ENCODE results near the gene PTDSS2. TPM values are rescaled to one million over a fixed set of nuclear protein-coding genes. Genes with fewer than 3 reads are reported as not detected.

PTDSS2 gene
- total and polyA plus RNA-seq, 2 donors (not counting 1 experiment from before 2014, with no cell fraction given): 22.1 to 29.0 TPM

DNA sequence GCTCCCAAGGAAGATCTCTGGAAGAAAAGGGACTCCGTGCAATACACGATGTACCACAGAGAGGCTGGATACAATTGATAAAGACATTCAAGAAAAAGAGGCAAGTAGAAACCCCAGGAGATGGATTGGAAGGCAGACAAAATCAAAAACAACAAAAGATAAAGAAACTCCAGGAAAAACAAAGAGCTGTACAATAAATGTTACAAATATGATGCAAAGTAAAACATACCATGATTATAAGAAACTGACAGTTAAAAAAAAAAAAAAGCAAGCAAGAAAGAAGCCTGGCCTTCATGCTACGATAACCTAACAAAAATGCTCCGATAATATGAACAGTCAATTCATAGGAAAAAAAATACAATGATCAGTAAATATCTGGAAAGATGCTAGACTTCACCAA, 24.8 kb upstream of the PTDSS2 start:
- H3K27me3 ChIP-seq (replicated peaks in 1 of 4; ENCODE audit: control extremely low read depth in 1 of 4, control insufficient read depth in 3 of 4, insufficient read depth in 4 of 4, low read length in 3 of 4): no peaks in the 10 kb centered on the region
- ChIA-PET POLR2A (no interaction called here), CTCF (no interaction called here)
- H3K9ac ChIP-seq (ENCODE audit: low read length): no peak overlapping the region
- intact Hi-C loops (cut with micrococcal nuclease): no loop called here
- no peaks in the 10 kb centered on the region for H3K36me3 ChIP-seq (replicated peaks in 1 of 2; ENCODE audit: control extremely low read depth in 1 of 2, control insufficient read depth in 1 of 2, extremely low read depth in 1 of 2, insufficient read depth in 2 of 2, low read length in 1 of 2)
- ATAC-seq (ENCODE audit: low read depth) (no peak), DNase-seq (no peak)
- Mint-ChIP-seq H3K4me1 (no peaks in the 10 kb centered on the region), H3K4me3 (no peak overlapping the region), H3K27ac (no peak overlapping the region), H3K9me3 (ENCODE audit: insufficient read depth) (no peaks in the 10 kb centered on the region), H3K27me3 (no peaks in the 10 kb centered on the region)
- H3K4me1 ChIP-seq (ENCODE audit: control insufficient read depth in 2 of 2, insufficient read depth in 2 of 2, low read length in 2 of 2): no peaks in the 10 kb centered on the region
- H3K27ac ChIP-seq (ENCODE audit: low read length in 2 of 2): no peak overlapping the region
- no peak overlapping the region for H3K4me3 ChIP-seq (ENCODE audit: control extremely low read depth in 1 of 5, extremely low read depth in 1 of 5, insufficient read depth in 1 of 5, low read depth in 2 of 5, low read length in 4 of 5)
- H3K9me3 ChIP-seq (ENCODE audit: control extremely low read depth in 1 of 3, control insufficient read depth in 2 of 3, insufficient read depth in 1 of 3, low read length in 2 of 3): peaks cover 0 to 9% (median 0%) of the 10 kb centered on the region in 3 donors
- H2AFZ ChIP-seq (ENCODE audit: insufficient read depth, low read depth, low read length, poor library complexity, severe bottlenecking): no peak overlapping the region
- H3K79me2 ChIP-seq (ENCODE audit: control insufficient read depth, insufficient read depth, low read length): no peaks in the 10 kb centered on the region
- no peaks in the 10 kb centered on the region for H4K20me1 ChIP-seq (ENCODE audit: control insufficient read depth, insufficient read depth, low read length, poor library complexity, severe bottlenecking)
- TF ChIP-seq, protein P1, sequence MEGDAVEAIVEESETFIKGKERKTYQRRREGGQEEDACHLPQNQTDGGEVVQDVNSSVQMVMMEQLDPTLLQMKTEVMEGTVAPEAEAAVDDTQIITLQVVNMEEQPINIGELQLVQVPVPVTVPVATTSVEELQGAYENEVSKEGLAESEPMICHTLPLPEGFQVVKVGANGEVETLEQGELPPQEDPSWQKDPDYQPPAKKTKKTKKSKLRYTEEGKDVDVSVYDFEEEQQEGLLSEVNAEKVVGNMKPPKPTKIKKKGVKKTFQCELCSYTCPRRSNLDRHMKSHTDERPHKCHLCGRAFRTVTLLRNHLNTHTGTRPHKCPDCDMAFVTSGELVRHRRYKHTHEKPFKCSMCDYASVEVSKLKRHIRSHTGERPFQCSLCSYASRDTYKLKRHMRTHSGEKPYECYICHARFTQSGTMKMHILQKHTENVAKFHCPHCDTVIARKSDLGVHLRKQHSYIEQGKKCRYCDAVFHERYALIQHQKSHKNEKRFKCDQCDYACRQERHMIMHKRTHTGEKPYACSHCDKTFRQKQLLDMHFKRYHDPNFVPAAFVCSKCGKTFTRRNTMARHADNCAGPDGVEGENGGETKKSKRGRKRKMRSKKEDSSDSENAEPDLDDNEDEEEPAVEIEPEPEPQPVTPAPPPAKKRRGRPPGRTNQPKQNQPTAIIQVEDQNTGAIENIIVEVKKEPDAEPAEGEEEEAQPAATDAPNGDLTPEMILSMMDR (IDR thresholded peaks at IDR 0.05): no peak
- no peak for TF ChIP-seq EZH2 (IDR thresholded peaks at IDR 0.05; ENCODE audit: borderline replicate concordance, insufficient read depth, low read depth, low read length, poor library complexity, severe bottlenecking)
- H3K4me2 ChIP-seq (replicated peaks; ENCODE audit: low read depth, low read length, poor library complexity, severe bottlenecking): no peak overlapping the region
- WGBS (ENCODE audit: insufficient coverage): 67% methylated on average over 2 of the region's 4 CpGs

DNA sequence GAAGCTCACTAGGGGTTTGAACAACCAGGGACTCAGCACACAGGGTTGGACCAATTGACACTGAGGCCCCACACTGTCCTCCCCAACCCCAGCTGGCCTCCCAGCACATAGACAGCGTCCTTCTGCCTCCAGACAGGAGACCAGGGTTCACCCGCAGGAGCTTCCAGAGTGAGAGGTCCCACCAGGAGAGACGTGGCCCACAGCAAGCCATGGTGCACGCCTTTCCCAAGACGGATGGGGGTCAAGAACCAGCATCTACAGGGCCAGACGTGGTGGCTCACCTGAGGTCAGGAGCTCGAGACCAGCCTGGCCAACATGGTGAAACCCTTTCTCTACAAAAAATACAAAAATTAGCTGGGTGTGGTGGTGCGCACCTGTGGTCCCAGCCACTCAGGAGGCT, 23.2 kb upstream of the PTDSS2 start:
- DNase-seq (no peak), ATAC-seq (ENCODE audit: low read depth) (no peak)
- H3K4me3 Mint-ChIP-seq: no peak overlapping the region
- Histone ChIP-seq H2AFZ (ENCODE audit: insufficient read depth, low read depth, low read length, poor library complexity, severe bottlenecking) (no peak overlapping the region), H3K79me2 (ENCODE audit: control insufficient read depth, insufficient read depth, low read length) (no peaks in the 10 kb centered on the region), H3K4me1 (ENCODE audit: control insufficient read depth in 2 of 2, insufficient read depth in 2 of 2, low read length in 2 of 2) (no peaks in the 10 kb centered on the region), H3K4me2 (replicated peaks; ENCODE audit: low read depth, low read length, poor library complexity, severe bottlenecking) (no peak overlapping the region), H3K9ac (ENCODE audit: low read length) (no peak overlapping the region), H3K9me3 (ENCODE audit: control extremely low read depth in 1 of 3, control insufficient read depth in 2 of 3, insufficient read depth in 1 of 3, low read length in 2 of 3) (peaks cover 0 to 9% (median 0%) of the 10 kb centered on the region in 3 donors), H4K20me1 (ENCODE audit: control insufficient read depth, insufficient read depth, low read length, poor library complexity, severe bottlenecking) (no peaks in the 10 kb centered on the region), H3K27me3 (replicated peaks in 1 of 4; ENCODE audit: control extremely low read depth in 1 of 4, control insufficient read depth in 3 of 4, insufficient read depth in 4 of 4, low read length in 3 of 4) (no peaks in the 10 kb centered on the region), H3K36me3 (replicated peaks in 1 of 2; ENCODE audit: control extremely low read depth in 1 of 2, control insufficient read depth in 1 of 2, extremely low read depth in 1 of 2, insufficient read depth in 2 of 2, low read length in 1 of 2) (no peaks in the 10 kb centered on the region), H3K4me3 (ENCODE audit: control extremely low read depth in 1 of 5, extremely low read depth in 1 of 5, insufficient read depth in 1 of 5, low read depth in 2 of 5, low read length in 4 of 5) (no peak overlapping the region), H3K27ac (ENCODE audit: low read length in 2 of 2) (no peak overlapping the region)
- ChIA-PET CTCF (no interaction called here), POLR2A (no interaction called here)
- H3K9me3 Mint-ChIP-seq (ENCODE audit: insufficient read depth): no peaks in the 10 kb centered on the region
- TF ChIP-seq EZH2 (IDR thresholded peaks at IDR 0.05; ENCODE audit: borderline replicate concordance, insufficient read depth, low read depth, low read length, poor library complexity, severe bottlenecking): no peak
- TF ChIP-seq, protein P1 (IDR thresholded peaks at IDR 0.05): no peak
- intact Hi-C loops (cut with micrococcal nuclease): no loop called here
- no peaks in the 10 kb centered on the region for H3K27me3 Mint-ChIP-seq
- H3K27ac Mint-ChIP-seq: no peak overlapping the region
- 96% methylated on average over 8 of the region's 8 CpGs for WGBS (ENCODE audit: insufficient coverage)
- no peaks in the 10 kb centered on the region for H3K4me1 Mint-ChIP-seq

Measured in B cell (primary cell).